GM11168 (cell line): ENCODE measurements around the gene SDF2L1.
"Not testable (repeated sequence)": the region's sequence is repeated elsewhere in the genome, so short reads cannot be mapped to it uniquely, and the experiment has no call there.

Source experiments
- in situ Hi-C: fragments of 300-500 bp; cut with MboI; formaldehyde crosslinking; loops from one replicate; pipeline ENCODE4 v1.12.0; 2022; ENCODE audit warnings: low sequenced_read_pairs; ENCODE audit not compliant: unreplicated experiment

The SDF2L1 gene, protein sequence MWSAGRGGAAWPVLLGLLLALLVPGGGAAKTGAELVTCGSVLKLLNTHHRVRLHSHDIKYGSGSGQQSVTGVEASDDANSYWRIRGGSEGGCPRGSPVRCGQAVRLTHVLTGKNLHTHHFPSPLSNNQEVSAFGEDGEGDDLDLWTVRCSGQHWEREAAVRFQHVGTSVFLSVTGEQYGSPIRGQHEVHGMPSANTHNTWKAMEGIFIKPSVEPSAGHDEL

GRCh38 chr22:21641789-21642583, at the start of gene SDF2L1:
Gene SDF2L1, plus strand, starts transcription at chr22:21642302. Its CDS starts 35 bp downstream, at chr22:21642337.
- in situ Hi-C loops: no loop called here

DNA sequence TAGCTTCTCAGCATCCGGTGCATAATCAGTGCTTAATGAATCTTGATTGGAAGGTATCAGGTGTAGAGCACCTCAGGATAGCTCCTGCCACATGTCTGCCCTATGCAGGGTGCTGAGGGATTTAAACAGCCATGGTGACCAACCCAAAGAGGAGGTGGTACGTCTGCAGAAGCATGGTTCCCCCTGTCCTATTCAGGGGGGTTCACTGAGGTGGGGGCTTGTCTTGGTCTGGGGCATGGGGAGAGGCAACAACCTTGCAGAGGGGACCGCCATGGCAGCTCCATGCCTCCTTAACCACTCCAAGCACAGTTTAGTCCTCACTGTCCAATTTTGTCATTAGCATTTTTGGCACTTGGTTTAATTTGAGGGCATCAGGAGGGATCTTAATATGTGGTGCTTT, 49.7 kb upstream of the SDF2L1 start:
- in situ Hi-C loops: no loop called here

- in situ Hi-C loops: no loop called here
Measured at GRCh38 chr22:21593406-21594232, 48.5 kb upstream of the SDF2L1 start.

DNA sequence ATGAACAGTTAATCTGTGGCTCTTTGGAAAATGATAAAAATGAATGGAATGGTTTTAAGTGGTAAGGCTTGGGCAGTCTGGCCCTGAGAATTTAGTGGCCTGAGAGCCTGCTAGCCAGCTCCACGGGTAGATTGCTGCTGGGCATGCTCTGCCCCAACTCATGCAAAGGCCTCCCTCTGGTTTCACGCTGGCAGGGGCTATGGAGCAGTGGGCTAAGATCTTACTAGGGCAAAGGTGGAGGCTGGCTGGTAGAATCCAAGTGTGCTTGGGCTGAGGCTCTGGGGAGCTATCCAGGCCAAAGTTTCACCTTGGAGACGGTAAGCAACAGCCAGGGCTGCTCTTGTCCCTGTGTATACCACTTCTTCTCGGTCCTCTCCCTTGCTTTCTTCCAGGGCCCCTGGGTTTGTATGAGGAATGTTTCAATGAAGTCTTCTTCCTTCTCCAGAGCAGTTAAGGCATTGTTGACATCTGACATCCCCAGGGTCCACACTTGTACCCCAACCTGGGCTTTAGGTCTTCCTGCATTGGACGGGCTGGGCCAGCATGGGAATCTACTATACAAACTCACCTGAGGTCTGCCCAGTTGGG, 47.1 kb upstream of the SDF2L1 start:
- in situ Hi-C loops: no loop called here

DNA sequence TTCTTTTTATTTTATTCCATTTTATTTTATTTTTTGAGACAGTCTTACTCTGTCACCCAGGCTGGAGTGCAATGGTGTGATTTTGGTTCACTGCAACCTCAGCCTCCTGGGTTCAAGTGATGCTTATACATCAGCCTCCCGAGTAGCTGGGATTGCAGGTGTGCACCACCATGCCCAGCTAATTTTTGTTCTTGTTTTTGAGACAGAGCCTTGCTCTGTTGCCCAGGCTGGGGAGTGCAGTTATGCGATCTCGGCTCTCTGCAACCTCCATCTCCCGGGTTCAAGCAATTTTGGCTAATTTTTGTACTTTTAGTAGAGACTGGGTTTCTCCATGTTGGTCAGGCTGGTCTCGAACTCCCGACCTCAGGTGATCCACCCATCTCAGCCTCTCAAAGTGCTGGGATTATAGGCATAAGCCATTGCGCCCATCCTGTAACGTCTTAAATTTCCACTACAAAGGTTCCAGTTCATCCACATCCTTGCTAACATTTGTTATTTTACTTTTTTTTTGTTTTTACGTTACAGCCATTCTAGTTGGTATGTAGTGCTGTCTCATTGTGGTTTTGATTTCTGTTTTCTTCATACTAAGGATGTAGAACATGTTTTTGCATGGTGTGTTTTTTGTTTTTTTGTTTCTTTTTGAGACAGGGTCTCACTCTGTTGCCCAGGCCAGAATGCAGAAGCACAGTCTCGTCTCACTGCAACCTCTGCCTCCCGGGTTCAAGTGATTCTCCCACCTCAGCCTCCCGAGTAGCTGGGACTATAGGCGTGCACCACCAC, 45.6 kb upstream of the SDF2L1 start:
- in situ Hi-C loops: not testable (repeated sequence)

- in situ Hi-C loops: no loop called here
Measured at GRCh38 chr22:21598302-21598701, 43.8 kb upstream of the SDF2L1 start.

DNA sequence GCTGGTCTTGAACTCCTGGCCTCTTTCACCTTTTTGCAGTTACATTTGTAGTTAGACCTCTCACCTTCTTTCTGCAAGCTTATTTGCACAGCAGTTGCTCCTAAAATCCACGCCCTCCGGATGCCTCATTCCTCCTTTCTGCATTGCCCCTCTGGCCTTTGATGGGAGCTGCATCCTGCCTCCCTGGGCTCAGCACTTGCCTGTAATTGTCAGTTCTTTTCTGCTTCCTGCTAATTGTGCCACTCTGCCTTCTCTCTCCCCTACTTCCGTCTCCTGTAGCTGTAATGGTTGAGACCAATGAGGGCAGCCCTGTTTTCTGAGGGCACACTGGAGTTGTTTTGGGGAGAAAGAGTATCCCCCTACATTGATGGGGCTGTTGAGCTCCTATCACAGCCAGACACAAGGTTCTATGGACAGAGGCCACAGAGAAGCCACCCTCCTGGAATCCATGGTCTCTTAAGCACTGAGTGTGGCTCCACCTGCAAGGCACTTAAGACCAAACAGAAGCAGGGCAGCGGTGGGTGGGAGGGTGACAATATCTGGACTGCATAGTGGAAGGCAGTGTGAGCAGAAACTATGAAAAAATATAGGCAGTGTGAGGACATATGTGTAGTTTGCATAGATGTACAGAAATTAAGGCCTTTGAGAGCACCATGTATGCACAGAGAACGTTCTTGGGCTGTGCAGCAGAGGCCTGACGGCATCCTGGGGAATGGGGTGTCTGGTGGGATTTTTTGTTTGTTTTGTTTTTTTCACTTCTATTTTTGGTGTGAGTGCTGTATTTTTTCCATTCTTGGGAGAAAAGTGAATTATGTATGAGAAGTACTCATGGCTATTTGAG, 42.8 kb upstream of the SDF2L1 start:
- in situ Hi-C loops: no loop called here

GRCh38 chr22:21602579-21602978, 39.5 kb upstream of the SDF2L1 start:
- in situ Hi-C loops: no loop called here

DNA sequence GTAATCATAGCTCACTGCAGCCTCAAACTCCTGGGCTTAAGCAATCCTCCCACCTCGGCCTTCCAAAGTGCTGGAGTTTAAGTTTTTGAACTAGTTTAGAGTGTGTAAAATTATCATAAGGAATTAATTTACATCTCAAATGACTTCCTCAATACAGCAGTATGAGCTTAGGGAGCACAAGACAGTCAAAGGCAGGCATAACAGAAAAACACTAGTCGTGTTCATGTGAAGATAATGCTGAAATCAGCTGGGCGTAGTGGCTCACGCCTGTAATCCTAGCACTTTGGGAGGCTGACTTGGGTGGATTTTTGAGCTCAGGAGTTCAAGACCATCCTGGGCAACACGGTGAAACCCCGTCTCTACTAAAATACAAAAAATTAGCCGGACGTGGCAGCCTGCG, 38.1 kb upstream of the SDF2L1 start:
- in situ Hi-C loops: no loop called here

GRCh38 chr22:21605887-21606564, 36.1 kb upstream of the SDF2L1 start:
- in situ Hi-C loops: no loop called here

GRCh38 chr22:21606775-21607174, 35.3 kb upstream of the SDF2L1 start:
- in situ Hi-C loops: no loop called here

DNA sequence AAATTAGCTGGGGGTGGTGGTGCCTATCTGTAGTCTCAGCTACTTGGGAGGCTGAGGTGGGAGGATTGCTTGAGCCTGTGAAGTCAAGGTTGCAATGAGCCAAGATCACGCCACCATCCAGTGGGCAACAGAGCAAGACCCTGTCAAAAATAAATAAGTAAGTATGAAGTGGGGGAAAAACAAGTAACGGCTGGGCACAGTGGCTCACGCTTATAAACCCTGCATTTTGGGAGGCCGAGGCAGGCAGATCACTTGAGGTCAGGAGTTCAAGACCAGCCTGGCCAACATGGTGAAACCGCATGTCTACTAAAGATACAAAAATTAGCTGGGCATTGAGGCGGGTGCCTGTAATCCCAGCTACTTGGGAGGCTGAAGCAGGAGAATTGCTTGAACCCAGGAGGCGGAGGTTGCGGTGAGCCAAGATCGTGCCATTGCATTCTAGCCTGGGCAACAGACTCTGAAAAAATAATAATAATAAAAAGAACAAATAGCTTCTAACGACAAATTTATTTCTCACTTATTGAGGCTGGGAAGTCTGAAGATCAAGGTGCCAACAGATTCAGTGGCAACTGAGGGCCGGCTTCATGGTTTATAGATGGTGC, 32.4 kb upstream of the SDF2L1 start:
- in situ Hi-C loops: not testable (repeated sequence)

DNA sequence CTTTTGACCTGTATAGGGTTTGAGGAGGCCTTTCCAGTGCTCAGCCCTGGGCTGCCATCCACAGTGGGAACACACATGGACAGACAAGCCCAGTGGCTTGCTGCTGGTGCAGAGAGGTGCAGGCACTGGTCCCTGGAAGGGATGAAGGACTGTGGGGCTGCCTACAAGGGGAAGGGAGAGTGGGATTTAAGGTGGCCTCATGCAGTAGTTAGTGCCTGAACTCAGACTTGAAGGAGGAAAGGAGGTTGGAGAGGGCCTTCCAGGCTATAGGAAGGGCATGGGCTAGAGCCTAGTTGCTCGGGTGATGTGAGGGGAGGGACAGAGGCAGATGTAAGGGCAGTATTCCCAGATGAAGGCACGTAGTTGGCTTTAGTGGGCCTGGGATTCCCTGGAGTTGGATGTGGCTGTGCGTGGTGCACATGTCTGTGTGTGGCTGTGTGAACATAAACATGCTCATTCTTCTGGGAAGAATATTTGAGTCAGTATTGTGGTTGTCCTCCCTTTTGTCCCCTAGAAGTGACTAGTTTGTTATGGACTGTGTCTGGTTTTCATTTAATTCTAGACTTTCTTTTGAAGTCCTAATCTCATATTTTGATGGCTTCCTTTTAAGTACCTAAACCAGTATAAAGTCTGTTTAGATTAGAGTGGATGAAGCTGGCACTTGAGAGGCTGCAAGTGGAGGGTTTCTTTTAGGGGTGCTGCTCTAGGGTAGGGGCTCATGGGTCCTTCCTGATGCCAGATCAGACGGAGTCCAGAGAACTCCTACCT, 30.7 kb upstream of the SDF2L1 start:
- in situ Hi-C loops: no loop called here

DNA sequence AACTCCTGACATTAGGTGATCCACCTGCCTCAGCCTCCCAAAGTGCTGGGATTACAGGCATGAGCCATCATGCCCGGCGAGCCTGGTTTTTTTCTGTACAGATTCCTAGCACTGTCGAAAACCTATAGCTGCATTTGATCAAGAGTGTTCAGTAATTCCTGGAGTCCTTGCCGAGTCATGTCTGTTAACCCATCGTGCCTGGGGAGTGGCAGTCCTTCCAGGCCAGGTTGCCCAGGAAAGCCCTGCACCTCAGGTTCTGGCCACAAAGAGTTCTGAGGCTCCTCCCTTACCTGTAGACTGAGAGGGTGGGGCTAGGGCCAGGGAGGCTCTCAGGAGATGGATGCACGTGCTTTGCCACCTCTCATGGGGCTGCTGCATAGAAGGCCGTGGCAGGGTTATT, 29.2 kb upstream of the SDF2L1 start:
- in situ Hi-C loops: no loop called here

DNA sequence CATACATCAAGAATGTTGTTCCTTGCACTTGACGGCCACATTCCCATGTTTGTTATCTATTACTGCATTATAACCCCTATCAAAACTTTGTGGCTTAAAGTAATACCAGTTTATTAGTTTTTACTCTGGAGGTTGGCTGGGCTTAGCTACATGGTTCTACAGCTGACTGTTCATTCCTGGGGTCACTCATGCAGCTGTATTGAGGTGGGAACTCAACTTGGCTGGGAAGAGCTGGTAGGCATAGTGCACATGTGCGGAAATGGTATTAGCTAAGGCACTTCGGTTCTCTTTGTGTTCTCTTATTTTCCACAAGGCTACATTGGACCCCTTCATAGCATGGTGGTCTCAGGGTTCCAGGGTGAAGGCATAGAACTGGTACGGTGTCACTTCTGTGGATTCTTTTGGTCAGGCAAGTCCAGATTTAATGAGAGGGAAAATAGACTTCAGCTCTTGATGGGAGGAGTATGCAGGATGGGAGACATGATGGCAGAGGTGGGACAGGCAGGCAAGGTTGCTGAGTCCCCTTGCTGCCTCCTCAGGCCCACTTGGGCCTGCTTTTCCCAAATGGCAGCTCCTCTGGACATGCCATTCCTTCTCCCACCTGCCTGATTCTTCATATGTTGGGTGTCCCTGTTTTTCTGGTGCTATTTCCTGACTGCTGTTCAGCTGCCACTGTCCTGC, 28.4 kb upstream of the SDF2L1 start:
- in situ Hi-C loops: no loop called here

- in situ Hi-C loops: no loop called here
Measured at GRCh38 chr22:21615731-21616130, 26.4 kb upstream of the SDF2L1 start.

DNA sequence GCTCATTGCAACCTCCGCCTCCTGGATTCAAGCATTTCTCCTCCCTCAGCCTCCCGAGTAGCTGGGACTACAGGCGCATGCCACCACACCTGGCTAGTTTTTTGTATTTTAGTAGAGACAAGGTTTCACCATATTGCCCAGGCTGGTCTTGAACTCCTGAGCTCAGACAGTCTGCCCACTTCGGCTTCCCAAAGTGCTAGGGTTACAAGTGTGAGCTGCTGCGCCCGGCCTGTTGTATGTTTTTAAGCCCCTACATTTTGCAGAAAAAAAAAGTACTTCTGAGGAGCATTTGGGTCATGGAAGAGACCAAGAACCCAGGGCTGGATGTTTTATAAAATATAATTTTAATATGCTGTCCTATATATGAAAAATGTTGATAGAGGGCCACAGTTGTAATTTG, 24.8 kb upstream of the SDF2L1 start:
- in situ Hi-C loops: not testable (repeated sequence)
